Measurements from ENCODE around the gene SPOCK3.
"Not testable (repeated sequence)": the region's sequence is repeated elsewhere in the genome, so short reads cannot be mapped to it uniquely, and the experiment has no call there.

Gene SPOCK3

DNA sequence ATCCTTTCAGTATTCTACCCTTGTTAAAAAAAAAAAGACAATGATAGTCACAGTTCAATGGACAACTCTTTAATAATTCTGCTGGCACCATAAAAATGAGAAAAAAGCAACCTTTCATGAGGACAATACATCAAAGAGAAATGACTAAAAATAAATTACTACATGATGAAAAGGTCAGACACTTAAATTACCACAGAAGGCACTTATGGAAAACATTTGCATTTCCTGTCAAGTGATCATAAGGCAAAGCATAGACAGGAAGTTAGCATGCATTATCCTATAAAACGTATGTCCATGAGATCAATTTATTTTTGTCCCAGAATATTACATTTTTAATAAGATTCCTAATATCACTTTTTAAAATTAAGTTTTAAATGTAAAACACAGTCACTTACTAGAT is 303.8 kb downstream of the SPOCK3 start:
- DNase-seq = no peak

DNA sequence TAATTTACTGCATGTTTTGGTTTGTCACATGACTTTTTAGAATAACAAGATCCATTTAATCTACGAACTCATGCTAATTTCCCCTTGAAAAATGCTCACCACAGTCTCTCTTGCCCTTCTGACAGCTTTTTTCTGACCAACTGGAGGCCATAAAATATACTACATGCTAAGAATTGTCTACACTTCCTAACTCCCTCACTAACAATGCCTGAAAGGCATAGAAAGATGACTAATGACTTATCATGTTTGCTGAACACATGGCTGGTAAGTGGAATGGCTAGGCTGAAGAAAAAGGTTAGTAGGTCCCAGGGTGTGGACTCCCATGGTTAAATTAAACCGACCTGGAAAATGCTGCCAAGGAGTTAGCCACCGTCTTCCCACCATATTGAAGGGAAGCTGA is 309.9 kb downstream of the SPOCK3 start:
- no peak for DNase-seq

DNA sequence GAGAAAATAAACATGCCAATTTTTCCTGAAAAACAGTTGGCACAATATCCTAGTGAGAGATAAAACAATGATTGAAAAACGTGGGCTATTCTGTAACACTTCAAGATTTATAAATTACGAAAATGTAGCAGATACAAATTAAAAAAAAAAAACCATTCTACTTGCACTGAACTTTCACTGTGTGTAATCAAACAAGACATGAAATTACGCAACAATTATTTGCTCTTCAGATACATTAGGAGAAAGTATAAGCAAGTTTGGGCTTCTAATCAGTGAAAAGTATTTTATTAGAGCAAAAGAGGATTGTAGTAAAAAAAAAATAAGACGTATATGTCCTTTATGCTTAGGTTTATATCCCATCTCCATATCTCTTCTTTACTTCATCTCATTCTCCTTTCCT is 320.4 kb downstream of the SPOCK3 start:
- DNase-seq = no peak

DNA sequence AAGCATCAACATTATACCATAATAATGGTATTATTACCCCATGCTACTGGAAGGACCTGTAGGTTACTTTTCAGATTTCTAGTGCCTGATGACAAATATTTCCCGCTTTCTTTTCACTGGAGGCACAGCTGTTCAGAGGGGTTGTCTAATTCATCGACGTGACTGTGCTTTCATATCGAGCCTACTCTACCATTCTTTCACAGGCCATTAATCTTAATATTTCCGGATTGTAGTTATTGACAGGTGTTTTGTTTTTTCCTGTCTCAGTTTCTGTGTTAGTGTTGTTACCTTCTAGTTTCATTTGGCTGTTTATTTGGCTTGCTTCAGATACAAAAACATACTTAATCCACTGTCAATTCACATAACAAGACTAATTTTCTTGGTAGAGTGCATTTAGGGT is 330.9 kb downstream of the SPOCK3 start:
- DNase-seq = no peak

GRCh38 chr4:166902941-166903340 is 331.4 kb downstream of the SPOCK3 start:
- DNase-seq = no peak

GRCh38 chr4:166896254-166896653 is 338.0 kb downstream of the SPOCK3 start:
- DNase-seq = no peak

DNA sequence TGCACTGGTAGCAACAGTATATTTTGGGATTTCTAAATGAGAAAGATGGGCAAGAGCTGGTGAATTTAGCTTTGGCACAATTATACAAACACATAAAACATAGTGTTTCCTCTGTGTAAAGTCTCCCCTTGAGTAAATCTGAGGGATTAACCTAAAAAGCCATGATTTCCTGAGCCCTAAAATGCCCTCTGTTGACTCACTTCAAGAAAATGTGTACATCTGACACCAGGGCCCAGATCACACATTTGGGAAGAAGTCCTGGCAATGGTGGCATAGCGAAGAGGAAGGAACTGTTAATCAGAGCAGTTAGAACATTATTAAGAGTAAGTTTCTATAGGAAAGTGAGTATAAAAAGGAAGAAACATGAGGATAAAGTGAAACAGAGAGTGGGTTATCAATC is 338.5 kb downstream of the SPOCK3 start:
- DNase-seq = no peak

- no peak for DNase-seq
Observed at GRCh38 chr4:166887457-166887856, 346.8 kb downstream of the SPOCK3 start.

DNA sequence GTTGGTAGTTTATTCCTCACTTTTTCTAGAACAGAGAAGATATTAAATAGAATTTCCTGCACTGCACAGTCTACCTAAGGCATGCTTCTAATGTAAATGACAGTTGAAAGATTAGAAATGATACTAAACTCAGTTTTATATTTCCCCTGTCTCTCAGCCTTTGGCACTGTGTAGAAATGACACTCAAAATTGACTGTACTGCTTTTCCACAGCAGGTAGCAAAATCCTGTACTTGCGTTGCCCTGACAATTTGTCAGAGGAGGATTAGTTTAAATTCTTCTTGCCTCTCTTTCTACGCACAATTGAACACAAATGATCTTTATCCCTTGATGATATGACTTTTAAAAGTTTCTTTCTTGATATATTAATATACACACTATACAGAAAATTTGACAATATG is 347.6 kb downstream of the SPOCK3 start:
- DNase-seq = no peak

DNA sequence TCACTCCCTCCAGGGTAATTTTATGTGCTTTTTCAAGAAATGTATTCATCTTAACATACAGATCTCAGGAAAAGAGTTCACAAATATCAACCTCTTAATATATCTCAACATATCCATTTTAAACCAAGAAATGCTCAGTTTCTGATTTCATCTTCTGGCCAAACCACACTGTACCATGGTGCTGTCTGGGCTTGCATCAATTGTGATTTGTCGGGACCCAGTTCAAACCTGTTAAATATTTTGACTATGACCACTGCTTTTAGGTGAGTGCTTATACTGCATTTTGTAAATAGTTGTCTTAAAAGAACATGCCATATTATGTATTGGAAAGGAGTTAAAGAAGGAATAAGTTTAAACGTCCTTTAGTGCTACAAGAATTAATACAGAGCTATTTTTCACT is 352.1 kb downstream of the SPOCK3 start:
- no peak for DNase-seq

DNA sequence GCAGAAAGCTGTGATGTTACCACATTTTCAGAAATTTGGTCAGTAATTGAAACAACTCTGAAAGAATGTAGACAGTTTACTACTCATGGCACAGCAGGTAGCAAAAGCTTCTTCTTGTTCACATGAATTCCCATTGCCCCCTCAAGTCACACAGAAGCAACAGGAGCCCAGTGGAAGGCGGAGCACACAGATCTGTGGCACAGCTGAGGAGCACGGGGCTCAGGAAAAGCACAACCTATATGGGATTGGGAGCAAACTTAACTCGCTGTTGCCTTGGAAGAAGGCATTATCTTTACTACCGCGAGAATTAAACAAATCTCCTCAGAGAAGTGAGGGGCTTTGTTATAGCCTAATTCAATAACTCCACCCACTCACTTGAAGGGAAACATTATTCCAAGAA is 358.5 kb downstream of the SPOCK3 start:
- no peak for DNase-seq

DNA sequence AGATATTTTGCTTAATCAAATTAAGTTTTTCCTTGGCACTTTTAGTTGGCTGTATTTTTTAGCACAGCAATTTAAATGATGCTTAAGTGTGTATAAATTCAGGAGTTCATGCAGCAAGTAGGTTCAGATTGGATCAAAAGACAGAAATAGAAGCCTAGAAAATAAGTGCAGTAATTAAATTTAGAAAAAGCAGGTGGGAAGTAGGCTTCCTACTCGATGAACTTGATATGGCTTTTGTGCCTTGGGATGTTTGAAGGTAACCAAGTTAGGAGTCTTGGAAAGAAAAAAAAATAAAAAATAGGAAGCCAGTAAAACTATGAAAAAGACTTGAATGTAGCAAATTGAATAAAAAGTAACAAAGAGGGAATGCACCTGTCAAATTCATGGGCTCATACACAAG is 372.3 kb downstream of the SPOCK3 start:
- DNase-seq = no peak

- DNase-seq = not testable (repeated sequence)
Observed at GRCh38 chr4:166850398-166850797, 383.9 kb downstream of the SPOCK3 start.

DNA sequence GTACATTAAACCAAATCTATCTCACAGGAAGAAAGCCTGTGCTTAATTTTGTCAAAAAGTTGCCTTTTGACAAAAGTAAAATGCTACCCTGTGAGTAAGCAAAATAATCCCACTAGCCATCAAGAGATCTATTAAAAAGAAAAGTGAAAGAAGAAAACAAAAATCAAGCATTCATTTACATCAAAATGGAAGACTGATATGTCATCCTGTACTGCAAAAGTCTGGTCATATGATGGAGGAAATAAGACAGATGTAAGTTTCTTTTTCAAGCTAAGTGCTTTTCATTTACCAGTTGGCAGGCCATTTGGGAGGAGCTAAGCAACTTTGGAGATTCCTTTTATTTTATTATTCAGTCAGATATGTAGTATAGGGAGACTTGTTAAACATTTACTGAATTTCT is 387.4 kb downstream of the SPOCK3 start:
- DNase-seq = no peak

GRCh38 chr4:166842795-166843261 is 391.5 kb downstream of the SPOCK3 start:
- no peak for DNase-seq

GRCh38 chr4:166839615-166840251 is 394.6 kb downstream of the SPOCK3 start:
- no peak for DNase-seq

GRCh38 chr4:166838975-166839614 is 395.2 kb downstream of the SPOCK3 start:
- no peak for DNase-seq

DNA sequence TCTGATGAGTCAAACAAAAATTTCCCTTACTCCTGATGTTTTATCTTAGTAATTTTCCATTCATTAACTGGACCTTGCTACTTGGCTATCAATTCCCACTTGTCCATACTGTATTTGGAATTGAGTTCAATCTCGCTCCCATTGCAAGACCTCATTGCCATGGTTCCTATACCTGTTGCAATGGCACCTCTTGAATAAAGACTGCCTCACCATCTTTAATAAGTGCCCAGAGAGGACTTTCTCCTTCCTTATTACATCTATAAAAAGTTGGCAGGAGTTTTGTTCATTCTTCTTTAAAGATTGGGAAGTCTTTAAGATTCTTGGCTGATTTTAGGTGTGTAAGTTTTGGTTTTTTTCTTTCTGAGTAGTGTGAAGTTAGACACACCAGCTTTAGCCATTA is 397.4 kb downstream of the SPOCK3 start:
- no peak for DNase-seq

DNA sequence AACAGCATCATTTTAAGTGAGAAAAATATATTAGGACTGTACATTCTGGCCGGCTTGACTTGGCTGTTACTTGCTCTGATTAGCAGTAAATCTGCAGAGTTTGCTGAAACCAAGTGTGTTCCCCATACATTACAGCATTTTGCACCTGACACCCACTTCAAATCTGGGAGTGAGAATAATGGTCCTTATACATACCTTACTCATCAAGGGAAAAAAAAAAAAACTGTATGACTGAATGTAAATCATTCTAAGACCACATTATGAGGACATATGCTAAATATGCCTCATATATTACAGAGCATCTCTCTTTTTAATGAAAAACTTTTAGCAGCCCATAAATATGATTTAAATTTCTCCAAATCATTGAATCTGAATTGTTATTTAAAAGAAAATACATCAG is 406.7 kb downstream of the SPOCK3 start:
- no peak for DNase-seq

- DNase-seq = no peak
Observed at GRCh38 chr4:166827167-166827566, 407.1 kb downstream of the SPOCK3 start.

DNA sequence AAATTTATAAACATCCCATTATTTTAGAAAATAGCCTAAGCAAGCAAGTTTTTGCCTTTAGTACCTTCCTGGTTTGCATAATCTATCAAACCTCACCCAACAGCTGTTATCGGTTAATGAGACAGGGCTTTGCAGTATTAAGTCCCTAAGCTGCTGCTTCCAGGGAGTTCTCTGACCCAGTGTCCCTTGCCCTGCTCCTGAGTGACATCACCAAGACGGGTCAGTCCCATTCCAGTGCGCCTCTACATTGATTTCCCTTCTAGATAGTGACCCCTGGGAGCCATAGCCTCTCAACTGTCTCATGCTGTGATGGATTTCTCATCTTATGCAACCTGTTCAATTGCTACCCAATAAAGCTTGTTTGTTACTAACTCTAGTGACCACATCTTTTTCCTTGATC is 410.4 kb downstream of the SPOCK3 start:
- no peak for DNase-seq

DNA sequence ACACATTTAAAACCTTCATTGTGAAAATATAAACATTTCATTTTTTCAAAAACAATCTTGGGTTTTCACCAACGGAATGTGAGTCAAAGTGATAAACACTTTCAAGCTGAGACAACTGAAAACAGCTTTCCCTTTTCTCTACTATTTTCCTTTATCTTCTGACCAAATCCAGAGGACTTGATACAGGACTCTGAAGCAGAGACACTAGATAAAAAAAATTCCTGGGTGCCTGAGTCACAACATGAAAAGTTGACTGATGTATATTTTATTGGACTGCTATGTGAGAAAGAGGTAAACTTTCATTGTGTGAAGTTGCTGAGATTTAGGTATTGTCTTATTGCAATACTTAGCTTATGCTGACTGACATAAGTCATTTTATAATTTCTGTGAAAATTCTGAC is 411.2 kb downstream of the SPOCK3 start:
- no peak for DNase-seq

- DNase-seq = no peak
Observed at GRCh38 chr4:166822386-166822785, 411.9 kb downstream of the SPOCK3 start.

GRCh38 chr4:166816890-166817289 is 417.4 kb downstream of the SPOCK3 start:
- peak in 2 of 14 donors; percentile 0 to 8 for DNase-seq

GRCh38 chr4:166808380-166808779 is 425.9 kb downstream of the SPOCK3 start:
- no peak for DNase-seq

Measured in C1 segment of cervical spinal cord (tissue), 14 donors.